ENCODE measurements around the gene EGFL6.
A peak's percentile ranks its signal among the peaks of the same experiment; 100 is the strongest.

EGFL6 gene, protein sequence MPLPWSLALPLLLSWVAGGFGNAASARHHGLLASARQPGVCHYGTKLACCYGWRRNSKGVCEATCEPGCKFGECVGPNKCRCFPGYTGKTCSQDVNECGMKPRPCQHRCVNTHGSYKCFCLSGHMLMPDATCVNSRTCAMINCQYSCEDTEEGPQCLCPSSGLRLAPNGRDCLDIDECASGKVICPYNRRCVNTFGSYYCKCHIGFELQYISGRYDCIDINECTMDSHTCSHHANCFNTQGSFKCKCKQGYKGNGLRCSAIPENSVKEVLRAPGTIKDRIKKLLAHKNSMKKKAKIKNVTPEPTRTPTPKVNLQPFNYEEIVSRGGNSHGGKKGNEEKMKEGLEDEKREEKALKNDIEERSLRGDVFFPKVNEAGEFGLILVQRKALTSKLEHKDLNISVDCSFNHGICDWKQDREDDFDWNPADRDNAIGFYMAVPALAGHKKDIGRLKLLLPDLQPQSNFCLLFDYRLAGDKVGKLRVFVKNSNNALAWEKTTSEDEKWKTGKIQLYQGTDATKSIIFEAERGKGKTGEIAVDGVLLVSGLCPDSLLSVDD

DNA sequence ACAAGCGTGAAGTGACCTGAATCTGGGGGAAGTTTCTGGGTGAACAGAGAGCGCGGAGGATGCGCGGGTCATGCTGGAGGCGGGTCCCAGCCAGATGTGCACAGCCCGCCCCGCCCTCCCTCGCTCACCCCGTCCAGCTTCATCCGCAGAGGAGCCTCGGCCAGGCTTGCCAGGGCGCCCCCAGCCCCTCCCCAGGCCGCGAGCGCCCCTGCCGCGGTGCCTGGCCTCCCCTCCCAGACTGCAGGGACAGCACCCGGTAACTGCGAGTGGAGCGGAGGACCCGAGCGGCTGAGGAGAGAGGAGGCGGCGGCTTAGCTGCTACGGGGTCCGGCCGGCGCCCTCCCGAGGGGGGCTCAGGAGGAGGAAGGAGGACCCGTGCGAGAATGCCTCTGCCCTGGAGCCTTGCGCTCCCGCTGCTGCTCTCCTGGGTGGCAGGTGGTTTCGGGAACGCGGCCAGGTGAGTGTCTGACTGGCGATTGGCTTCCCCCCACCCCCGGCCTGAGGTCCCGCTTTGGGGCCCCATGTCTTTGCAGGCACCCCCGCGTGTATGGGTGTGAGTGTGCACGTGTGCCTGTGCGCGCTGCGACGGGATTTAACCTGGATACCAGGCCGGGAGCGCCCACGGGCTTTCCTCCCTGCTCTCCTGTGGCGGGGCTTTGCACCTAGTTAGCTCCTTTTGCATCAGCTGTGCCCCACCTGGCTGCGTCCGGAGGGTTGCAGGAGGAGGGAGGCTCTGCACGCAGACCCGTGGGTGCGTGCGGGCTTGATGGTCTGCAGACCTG lies at the start of gene EGFL6:
Gene EGFL6 (plus strand): TSS at position 123 of the 782 bp plus-strand sequence. CDS start 261 bp downstream, at position 384.
- DNase-seq (ENCODE audit: extremely low read depth, insufficient read length): peak; percentile 6
- TF ChIP-seq, protein P1, sequence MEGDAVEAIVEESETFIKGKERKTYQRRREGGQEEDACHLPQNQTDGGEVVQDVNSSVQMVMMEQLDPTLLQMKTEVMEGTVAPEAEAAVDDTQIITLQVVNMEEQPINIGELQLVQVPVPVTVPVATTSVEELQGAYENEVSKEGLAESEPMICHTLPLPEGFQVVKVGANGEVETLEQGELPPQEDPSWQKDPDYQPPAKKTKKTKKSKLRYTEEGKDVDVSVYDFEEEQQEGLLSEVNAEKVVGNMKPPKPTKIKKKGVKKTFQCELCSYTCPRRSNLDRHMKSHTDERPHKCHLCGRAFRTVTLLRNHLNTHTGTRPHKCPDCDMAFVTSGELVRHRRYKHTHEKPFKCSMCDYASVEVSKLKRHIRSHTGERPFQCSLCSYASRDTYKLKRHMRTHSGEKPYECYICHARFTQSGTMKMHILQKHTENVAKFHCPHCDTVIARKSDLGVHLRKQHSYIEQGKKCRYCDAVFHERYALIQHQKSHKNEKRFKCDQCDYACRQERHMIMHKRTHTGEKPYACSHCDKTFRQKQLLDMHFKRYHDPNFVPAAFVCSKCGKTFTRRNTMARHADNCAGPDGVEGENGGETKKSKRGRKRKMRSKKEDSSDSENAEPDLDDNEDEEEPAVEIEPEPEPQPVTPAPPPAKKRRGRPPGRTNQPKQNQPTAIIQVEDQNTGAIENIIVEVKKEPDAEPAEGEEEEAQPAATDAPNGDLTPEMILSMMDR (IDR thresholded peaks at IDR 0.05; ENCODE audit: insufficient read depth, low read length, poor library complexity, severe bottlenecking): no peak
- Histone ChIP-seq H3K36me3 (ENCODE audit: control insufficient read depth, insufficient read depth, low read length) (no peaks in the 10 kb centered on the region), H3K27me3 (replicated peaks; ENCODE audit: control insufficient read depth, insufficient read depth, low read length) (peaks cover 3% of the 10 kb centered on the region), H3K4me3 (replicated peaks; ENCODE audit: low read depth, low read length) (peak within 1 kb of the TSS; percentile 29)

DNA sequence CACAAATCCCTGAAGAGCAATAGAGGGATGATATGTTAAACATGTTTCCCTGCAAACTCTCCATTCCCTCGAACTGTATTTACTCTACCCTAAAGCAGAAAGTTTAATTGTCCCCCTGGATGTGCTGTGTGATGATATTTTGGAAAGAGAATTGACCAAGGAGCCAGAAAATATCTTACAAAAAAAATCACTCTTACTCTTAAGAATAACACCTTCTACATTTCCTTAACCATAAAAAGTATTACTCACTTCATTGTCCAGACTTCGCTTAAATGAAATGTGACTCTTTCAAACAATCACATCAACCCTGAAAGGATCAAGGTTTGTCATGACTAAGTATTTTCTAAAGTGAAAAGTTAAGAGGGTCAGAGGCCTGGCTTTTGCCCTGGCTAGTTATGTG lies 49.0 kb upstream of the EGFL6 start:
- Histone ChIP-seq H3K36me3 (ENCODE audit: control insufficient read depth, insufficient read depth, low read length) (no peaks in the 10 kb centered on the region), H3K4me3 (replicated peaks; ENCODE audit: low read depth, low read length) (no peak overlapping the region), H3K27me3 (replicated peaks; ENCODE audit: control insufficient read depth, insufficient read depth, low read length) (no peaks in the 10 kb centered on the region; the same call in 1 of the 2 replicates)
- DNase-seq (ENCODE audit: extremely low read depth, insufficient read length): no peak
- TF ChIP-seq, protein P1 (IDR thresholded peaks at IDR 0.05; ENCODE audit: insufficient read depth, low read length, poor library complexity, severe bottlenecking): no peak

DNA sequence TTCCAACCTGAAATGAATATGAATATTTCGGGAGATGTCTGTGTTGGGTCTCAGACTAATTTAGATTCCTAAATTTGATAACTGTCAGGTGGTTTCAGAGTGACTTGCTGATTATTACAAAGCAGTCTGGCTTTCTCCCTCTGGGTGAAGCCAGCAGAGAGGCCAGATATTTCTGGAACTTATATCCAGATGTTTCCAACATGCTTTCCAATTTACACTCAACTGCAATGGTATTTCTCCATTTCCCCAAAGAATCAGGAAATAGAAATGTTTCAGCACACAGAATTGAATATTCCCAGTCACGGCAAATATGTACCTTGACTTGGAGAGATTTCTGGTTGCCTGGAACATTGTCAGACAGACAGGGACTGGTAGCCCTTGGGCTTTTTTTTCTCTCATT lies 48.5 kb upstream of the EGFL6 start:
- H3K27me3 ChIP-seq (replicated peaks; ENCODE audit: control insufficient read depth, insufficient read depth, low read length): no peaks in the 10 kb centered on the region; the same call in 1 of the 2 replicates
- H3K4me3 ChIP-seq (replicated peaks; ENCODE audit: low read depth, low read length): no peak overlapping the region
- H3K36me3 ChIP-seq (ENCODE audit: control insufficient read depth, insufficient read depth, low read length): no peaks in the 10 kb centered on the region
- no peak for DNase-seq (ENCODE audit: extremely low read depth, insufficient read length)
- TF ChIP-seq, protein P1 (IDR thresholded peaks at IDR 0.05; ENCODE audit: insufficient read depth, low read length, poor library complexity, severe bottlenecking): no peak

DNA sequence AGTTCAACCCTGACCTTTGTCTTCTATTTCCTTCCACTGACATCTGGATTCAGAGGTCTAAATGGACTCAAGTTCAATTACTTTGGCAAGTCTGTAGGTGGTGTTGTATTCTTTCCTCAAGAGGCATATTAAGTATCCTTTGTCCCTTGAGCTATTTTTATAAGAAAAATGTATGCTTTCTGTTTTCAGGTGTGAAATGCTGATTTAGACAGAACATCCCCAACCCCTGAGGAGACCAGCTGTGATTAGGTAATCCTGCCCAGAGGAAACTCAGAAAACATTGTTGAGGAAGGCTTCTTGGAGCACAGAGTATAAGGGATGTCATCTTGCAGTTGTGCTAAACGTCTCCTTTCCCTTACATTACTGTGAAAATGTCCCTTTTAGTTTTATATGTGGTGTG lies 46.6 kb upstream of the EGFL6 start:
- H3K4me3 ChIP-seq (replicated peaks; ENCODE audit: low read depth, low read length): no peak overlapping the region
- TF ChIP-seq, protein P1 (IDR thresholded peaks at IDR 0.05; ENCODE audit: insufficient read depth, low read length, poor library complexity, severe bottlenecking): no peak
- no peak for DNase-seq (ENCODE audit: extremely low read depth, insufficient read length)
- H3K27me3 ChIP-seq (replicated peaks; ENCODE audit: control insufficient read depth, insufficient read depth, low read length): no peaks in the 10 kb centered on the region; the same call in 1 of the 2 replicates
- H3K36me3 ChIP-seq (ENCODE audit: control insufficient read depth, insufficient read depth, low read length): no peaks in the 10 kb centered on the region

DNA sequence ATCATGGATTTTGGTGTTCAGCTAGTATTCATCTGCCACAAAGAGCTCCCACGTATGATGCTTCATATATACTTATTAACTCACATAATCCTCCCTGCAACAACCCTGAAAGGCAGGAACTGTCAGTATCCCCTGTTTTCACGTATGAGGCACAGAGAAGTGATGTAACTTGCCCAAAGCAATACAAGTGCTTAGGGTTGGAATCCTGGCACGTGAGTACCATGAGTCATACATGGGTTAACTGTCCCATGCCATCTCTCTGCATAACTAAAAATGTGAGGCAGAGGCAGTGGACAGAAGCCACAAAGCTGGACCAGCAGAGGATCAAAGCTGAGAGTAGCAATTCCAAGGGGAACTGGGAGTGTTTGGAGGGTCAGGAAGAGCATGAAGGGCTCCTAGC lies 35.7 kb upstream of the EGFL6 start:
- H3K4me3 ChIP-seq (replicated peaks; ENCODE audit: low read depth, low read length): no peak overlapping the region
- no peak for DNase-seq (ENCODE audit: extremely low read depth, insufficient read length)
- no peaks in the 10 kb centered on the region; the same call in 1 of the 2 replicates for H3K27me3 ChIP-seq (replicated peaks; ENCODE audit: control insufficient read depth, insufficient read depth, low read length)
- H3K36me3 ChIP-seq (ENCODE audit: control insufficient read depth, insufficient read depth, low read length): no peaks in the 10 kb centered on the region
- TF ChIP-seq, protein P1 (IDR thresholded peaks at IDR 0.05; ENCODE audit: insufficient read depth, low read length, poor library complexity, severe bottlenecking): no peak

Measured in GM06990 (cell line).